Natural killer cell (primary cell): Measurements from ENCODE around the gene CDC6. TPM values are rescaled to one million over a fixed set of nuclear protein-coding genes. Genes with fewer than 3 reads are reported as not detected.

Experiments used
- ATAC-seq, 3 donors: fragments of 150-1000 bp in 2 of 3; fragments of 200-7000 bp in 1 of 3; cut with Tn5 transposase; 1 replicate in 1 of 3; 2 replicates in 2 of 3; pipeline ENCODE4 v1.10.0; 2021; ENCODE audit warnings: mild to moderate bottlenecking in 2 of 3, moderate library complexity in 2 of 3
- DNase-seq, 2 donors: peaks; one replicate each; pipeline versions ENCODE4 v3.0.0 to v3.0.0-alpha.2; 2013 to 2021; ENCODE audit warnings: mixed read lengths in 1 of 2
- H3K27ac ChIP-seq: one replicate; pipeline ENCODE4 v1.5.1; 2013; ENCODE audit warnings: mild to moderate bottlenecking, low read length
- H3K27me3 ChIP-seq: one replicate; pipeline ENCODE4 v1.6.1; 2013; ENCODE audit warnings: low read length; ENCODE audit not compliant: control insufficient read depth, insufficient read depth
- H3K36me3 ChIP-seq: one replicate; pipeline ENCODE4 v1.6.1; 2013; ENCODE audit warnings: low read length; ENCODE audit not compliant: control insufficient read depth, insufficient read depth
- H3K4me1 ChIP-seq: one replicate; pipeline ENCODE4 v1.6.1; 2013; ENCODE audit warnings: low read length; ENCODE audit not compliant: control insufficient read depth, insufficient read depth
- H3K4me3 ChIP-seq: one replicate; pipeline ENCODE4 v1.5.1; 2013; ENCODE audit warnings: low read length
- H3K9me3 ChIP-seq: one replicate; pipeline ENCODE4 v1.6.1; 2013; ENCODE audit warnings: low read length; ENCODE audit not compliant: control insufficient read depth, insufficient read depth
- H3K27ac Mint-ChIP-seq, 2 donors: one replicate each; pipeline ENCODE4 v1.8.0; 2022; ENCODE audit warnings: mild to moderate bottlenecking in 2 of 2, mixed read lengths in 2 of 2, moderate library complexity in 1 of 2
- H3K27me3 Mint-ChIP-seq, 2 donors: one replicate each; pipeline ENCODE4 v1.8.0; 2022; ENCODE audit warnings: low read depth in 2 of 2, mixed read lengths in 2 of 2
- H3K36me3 Mint-ChIP-seq: one replicate; pipeline ENCODE4 v1.8.0; 2022; ENCODE audit warnings: mixed read lengths
- H3K4me1 Mint-ChIP-seq, 2 donors: one replicate each; pipeline ENCODE4 v1.8.0; 2022; ENCODE audit warnings: mixed read lengths in 2 of 2
- H3K4me3 Mint-ChIP-seq: one replicate; pipeline ENCODE4 v1.8.0; 2022; ENCODE audit warnings: mild to moderate bottlenecking, moderate library complexity, mixed read lengths
- H3K9me3 Mint-ChIP-seq, 2 donors: one replicate each; pipeline ENCODE4 v1.8.0; 2022; ENCODE audit warnings: mixed read lengths in 2 of 2
- WGBS: methylation state at CpG from one replicate; pipeline ENCODE4 v1.1.7; 2013; ENCODE audit warnings: missing lambda C conversion rate; ENCODE audit not compliant: insufficient coverage; 5-methylcytosine and 5-hydroxymethylcytosine counted together
- intact Hi-C: fragments of 100-400 bp; cut with micrococcal nuclease; formaldehyde crosslinking; loops from one replicate; pipeline ENCODE4 v1.14.2; 2022
- total RNA-seq, 4 donors: library from RNA; stranded (reverse); fragments of 120-200 nt in 1 of 4; gene quantifications; one replicate each; pipeline versions ENCODE4 v1.2.3 to v1.2.4, GENCODE V29; 2013 to 2022
- TF ChIP-seq, protein P1 (sequence below): fragments of 200-600 bp; IDR thresholded peaks from one replicate; pipeline ENCODE4 v1.8.0; 2022; ENCODE audit warnings: antibody characterized with exemption

The CDC6 gene
- total RNA-seq, 3 donors from 2014 or later (not counting 1 experiment from before 2014, with no cell fraction given), result 3.4 to 4.9 (median 3.8) TPM

- Mint-ChIP-seq H3K36me3 (no peaks in the 10 kb centered on the region), H3K4me1 (peaks cover 7 to 27% of the 10 kb centered on the region in 2 donors), H3K4me3 (no peak overlapping the region), H3K27me3 (no peaks in the 10 kb centered on the region), H3K9me3 (no peaks in the 10 kb centered on the region), H3K27ac (no peak overlapping the region)
- intact Hi-C loops, result no loop called here
- Histone ChIP-seq H3K9me3 (no peaks in the 10 kb centered on the region), H3K27me3 (no peaks in the 10 kb centered on the region), H3K36me3 (no peaks in the 10 kb centered on the region), H3K4me3 (no peak overlapping the region), H3K4me1 (peaks cover 47% of the 10 kb centered on the region), H3K27ac (no peak overlapping the region)
- TF ChIP-seq, protein P1, sequence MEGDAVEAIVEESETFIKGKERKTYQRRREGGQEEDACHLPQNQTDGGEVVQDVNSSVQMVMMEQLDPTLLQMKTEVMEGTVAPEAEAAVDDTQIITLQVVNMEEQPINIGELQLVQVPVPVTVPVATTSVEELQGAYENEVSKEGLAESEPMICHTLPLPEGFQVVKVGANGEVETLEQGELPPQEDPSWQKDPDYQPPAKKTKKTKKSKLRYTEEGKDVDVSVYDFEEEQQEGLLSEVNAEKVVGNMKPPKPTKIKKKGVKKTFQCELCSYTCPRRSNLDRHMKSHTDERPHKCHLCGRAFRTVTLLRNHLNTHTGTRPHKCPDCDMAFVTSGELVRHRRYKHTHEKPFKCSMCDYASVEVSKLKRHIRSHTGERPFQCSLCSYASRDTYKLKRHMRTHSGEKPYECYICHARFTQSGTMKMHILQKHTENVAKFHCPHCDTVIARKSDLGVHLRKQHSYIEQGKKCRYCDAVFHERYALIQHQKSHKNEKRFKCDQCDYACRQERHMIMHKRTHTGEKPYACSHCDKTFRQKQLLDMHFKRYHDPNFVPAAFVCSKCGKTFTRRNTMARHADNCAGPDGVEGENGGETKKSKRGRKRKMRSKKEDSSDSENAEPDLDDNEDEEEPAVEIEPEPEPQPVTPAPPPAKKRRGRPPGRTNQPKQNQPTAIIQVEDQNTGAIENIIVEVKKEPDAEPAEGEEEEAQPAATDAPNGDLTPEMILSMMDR, result no peak
- ATAC-seq (no peak), DNase-seq (peak in 1 of 2 donors; percentile 21)
- 83% methylated on average over 2 of the region's 2 CpGs for WGBS
Observed at GRCh38 chr17:40306395-40306794, 18.7 kb downstream of the CDC6 start.

- TF ChIP-seq, protein P1, result no peak
- peaks cover 54% of the 10 kb centered on the region for H3K4me1 ChIP-seq
- Mint-ChIP-seq H3K4me3 (no peak overlapping the region), H3K27me3 (no peaks in the 10 kb centered on the region), H3K9me3 (no peaks in the 10 kb centered on the region), H3K27ac (no peak overlapping the region), H3K36me3 (no peaks in the 10 kb centered on the region), H3K4me1 (peaks cover 7 to 35% of the 10 kb centered on the region in 2 donors)
- intact Hi-C loops, result no loop called here
- peak in 1 of 2 donors; percentile 48 for DNase-seq
- WGBS, result 76% methylated on average over 10 of the region's 10 CpGs
- no peak for ATAC-seq
- no peaks in the 10 kb centered on the region for H3K27me3 ChIP-seq
- no peaks in the 10 kb centered on the region for H3K36me3 ChIP-seq
- no peak overlapping the region for H3K4me3 ChIP-seq
- H3K27ac ChIP-seq, result peak overlapping the region; percentile 24
- no peaks in the 10 kb centered on the region for H3K9me3 ChIP-seq
Observed at GRCh38 chr17:40307001-40307730, 19.5 kb downstream of the CDC6 start.

GRCh38 chr17:40307740-40308239 lies 20.1 kb downstream of the CDC6 start:
- TF ChIP-seq, protein P1, result no peak
- Histone ChIP-seq H3K36me3 (no peaks in the 10 kb centered on the region), H3K4me1 (peaks cover 61% of the 10 kb centered on the region), H3K27me3 (no peaks in the 10 kb centered on the region), H3K9me3 (no peaks in the 10 kb centered on the region), H3K27ac (peak overlapping the region; percentile 24), H3K4me3 (no peak overlapping the region)
- intact Hi-C loops, result no loop called here
- ATAC-seq (no peak), DNase-seq (peak in 1 of 2 donors; percentile 37)
- Mint-ChIP-seq H3K36me3 (no peaks in the 10 kb centered on the region), H3K4me1 (peaks cover 7 to 40% of the 10 kb centered on the region in 2 donors), H3K27me3 (no peaks in the 10 kb centered on the region), H3K27ac (no peak overlapping the region), H3K4me3 (no peak overlapping the region), H3K9me3 (no peaks in the 10 kb centered on the region)
- 35% methylated on average over 2 of the region's 3 CpGs for WGBS
